Neural cell (in vitro differentiated cells): ENCODE results near the gene DNAJB8.

Experiments
- EP300 ChIP-seq: fragments of 450-650 bp; conservative IDR thresholded peaks from 2 replicates; pipeline ENCODE4 v1.6.1; 2014; ENCODE audit warnings: antibody characterized with exemption, mild to moderate bottlenecking, moderate library complexity; ENCODE audit not compliant: poor library complexity, severe bottlenecking
- EZH2 ChIP-seq: fragments of 200-600, 300-800 bp; shearing (Covaris generic), sonication (generic); IDR thresholded peaks from 2 replicates; pipeline ENCODE4 v1.6.1; 2014; ENCODE audit warnings: antibody characterized with exemption, low read length, borderline replicate concordance, mild to moderate bottlenecking; ENCODE audit not compliant: insufficient read depth, poor library complexity, severe bottlenecking
- TAF1 ChIP-seq: IDR thresholded peaks from 2 replicates; pipeline ENCODE4 v1.6.1; 2012; ENCODE audit warnings: low read depth

DNA sequence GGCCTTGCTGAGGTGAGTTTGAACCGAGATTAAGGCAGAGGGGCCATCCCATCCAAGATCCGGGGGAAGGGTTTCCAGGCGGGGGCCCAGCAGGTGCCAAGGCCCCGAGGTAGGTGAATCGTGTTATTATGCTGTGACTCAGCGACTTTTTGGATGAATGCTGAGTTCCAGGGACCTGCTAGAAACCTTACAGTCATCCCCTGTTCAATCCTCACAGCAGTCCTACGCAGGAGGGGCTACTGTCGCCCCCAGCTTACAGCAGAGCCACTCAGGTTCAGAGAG is 40.9 kb downstream of the DNAJB8 start:
- TF ChIP-seq EP300 = no peak
- TF ChIP-seq EZH2 = no peak
- TF ChIP-seq TAF1 = no peak
